Measurements from ENCODE around the gene ZNF684.
"Not testable (repeated sequence)": the region's sequence is repeated elsewhere in the genome, so short reads cannot be mapped to it uniquely, and the experiment has no call there.

Gene ZNF684

GRCh38 chr1:40531381-40532061 is at the start of gene ZNF684:
Gene ZNF684, plus strand, starts transcription at chr1:40531637. Its CDS starts 1,530 bp downstream, at chr1:40533167.
- Histone ChIP-seq H3K36me3 (ENCODE audit: control insufficient read depth in 2 of 2, insufficient read depth in 2 of 2, low read length in 2 of 2) (no peaks in the 10 kb centered on the region), H3K4me3 (ENCODE audit: low read length in 2 of 2) (peak within 1 kb of the TSS; percentile 89 to 94), H3K4me1 (ENCODE audit: control insufficient read depth in 2 of 2, insufficient read depth in 2 of 2, low read length in 2 of 2) (peaks cover 0 to 15% of the 10 kb centered on the region in 2 donors), H3K9ac (ENCODE audit: low read depth in 1 of 2, low read length in 2 of 2) (peak within 1 kb of the TSS; percentile 74 to 75), H3K27me3 (ENCODE audit: control insufficient read depth in 2 of 2, insufficient read depth in 2 of 2, low read length in 2 of 2) (no peaks in the 10 kb centered on the region), H3K9me3 (ENCODE audit: control insufficient read depth in 2 of 2, low read length in 2 of 2) (no peaks in the 10 kb centered on the region), H3K27ac (ENCODE audit: low read depth in 2 of 2, low read length in 2 of 2) (peak within 1 kb of the TSS; percentile 44 to 76)

GRCh38 chr1:40495315-40495903 is 36.0 kb upstream of the ZNF684 start:
- H3K9ac ChIP-seq (ENCODE audit: low read depth in 1 of 2, low read length in 2 of 2): no peak overlapping the region
- no peak overlapping the region for H3K27ac ChIP-seq (ENCODE audit: low read depth in 2 of 2, low read length in 2 of 2)
- peaks cover 20 to 36% of the 10 kb centered on the region in 2 donors for H3K9me3 ChIP-seq (ENCODE audit: control insufficient read depth in 2 of 2, low read length in 2 of 2)
- no peaks in the 10 kb centered on the region for H3K27me3 ChIP-seq (ENCODE audit: control insufficient read depth in 2 of 2, insufficient read depth in 2 of 2, low read length in 2 of 2)
- no peak overlapping the region for H3K4me3 ChIP-seq (ENCODE audit: low read length in 2 of 2)
- H3K36me3 ChIP-seq (ENCODE audit: control insufficient read depth in 2 of 2, insufficient read depth in 2 of 2, low read length in 2 of 2): peaks cover 18 to 32% of the 10 kb centered on the region in 2 donors
- H3K4me1 ChIP-seq (ENCODE audit: control insufficient read depth in 2 of 2, insufficient read depth in 2 of 2, low read length in 2 of 2): no peaks in the 10 kb centered on the region

- H3K4me3 ChIP-seq (ENCODE audit: low read length in 2 of 2); H3K9me3 ChIP-seq (ENCODE audit: control insufficient read depth in 2 of 2, low read length in 2 of 2); H3K36me3 ChIP-seq (ENCODE audit: control insufficient read depth in 2 of 2, insufficient read depth in 2 of 2, low read length in 2 of 2); H3K27ac ChIP-seq (ENCODE audit: low read depth in 2 of 2, low read length in 2 of 2); H3K9ac ChIP-seq (ENCODE audit: low read depth in 1 of 2, low read length in 2 of 2); H3K27me3 ChIP-seq (ENCODE audit: control insufficient read depth in 2 of 2, insufficient read depth in 2 of 2, low read length in 2 of 2); H3K4me1 ChIP-seq (ENCODE audit: control insufficient read depth in 2 of 2, insufficient read depth in 2 of 2, low read length in 2 of 2): not testable (repeated sequence)
Observed at GRCh38 chr1:40502651-40503050, 28.8 kb upstream of the ZNF684 start.

DNA sequence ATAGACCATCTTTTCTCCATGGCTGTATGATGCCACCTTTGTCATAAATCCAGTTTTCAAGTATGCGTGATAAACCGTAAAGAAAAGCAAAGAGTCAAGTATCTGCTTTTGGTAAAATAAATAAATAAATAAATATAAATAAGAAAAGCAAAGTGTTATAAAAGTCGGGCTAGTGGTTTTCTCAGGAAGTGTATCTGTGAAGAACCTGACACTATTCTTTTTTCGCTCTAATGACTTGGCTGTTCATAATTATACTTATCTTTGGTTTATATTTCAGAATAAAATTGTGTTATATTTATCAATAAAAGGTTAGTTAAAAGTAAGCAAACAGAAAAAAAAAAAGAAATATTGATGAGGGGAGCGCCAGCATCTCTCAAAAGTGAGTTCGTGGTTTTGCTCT is 23.5 kb upstream of the ZNF684 start:
- Histone ChIP-seq H3K9me3 (ENCODE audit: control insufficient read depth in 2 of 2, low read length in 2 of 2) (no peaks in the 10 kb centered on the region), H3K27me3 (ENCODE audit: control insufficient read depth in 2 of 2, insufficient read depth in 2 of 2, low read length in 2 of 2) (no peaks in the 10 kb centered on the region), H3K36me3 (ENCODE audit: control insufficient read depth in 2 of 2, insufficient read depth in 2 of 2, low read length in 2 of 2) (no peaks in the 10 kb centered on the region), H3K4me3 (ENCODE audit: low read length in 2 of 2) (peak overlapping the region; percentile 90 to 93), H3K27ac (ENCODE audit: low read depth in 2 of 2, low read length in 2 of 2) (peak overlapping the region in 1 of 2 donors; percentile 52), H3K4me1 (ENCODE audit: control insufficient read depth in 2 of 2, insufficient read depth in 2 of 2, low read length in 2 of 2) (peaks cover 5 to 6% of the 10 kb centered on the region in 2 donors), H3K9ac (ENCODE audit: low read depth in 1 of 2, low read length in 2 of 2) (peak overlapping the region; percentile 77 to 78)

- Histone ChIP-seq H3K27me3 (ENCODE audit: control insufficient read depth in 2 of 2, insufficient read depth in 2 of 2, low read length in 2 of 2) (no peaks in the 10 kb centered on the region), H3K4me3 (ENCODE audit: low read length in 2 of 2) (peak within 1 kb of the TSS; percentile 90 to 93), H3K36me3 (ENCODE audit: control insufficient read depth in 2 of 2, insufficient read depth in 2 of 2, low read length in 2 of 2) (no peaks in the 10 kb centered on the region), H3K27ac (ENCODE audit: low read depth in 2 of 2, low read length in 2 of 2) (peak within 1 kb of the TSS; percentile 52 to 56), H3K9ac (ENCODE audit: low read depth in 1 of 2, low read length in 2 of 2) (peak within 1 kb of the TSS; percentile 77 to 78), H3K9me3 (ENCODE audit: control insufficient read depth in 2 of 2, low read length in 2 of 2) (no peaks in the 10 kb centered on the region), H3K4me1 (ENCODE audit: control insufficient read depth in 2 of 2, insufficient read depth in 2 of 2, low read length in 2 of 2) (peaks cover 5 to 6% of the 10 kb centered on the region in 2 donors)
Observed at GRCh38 chr1:40508375-40509341, 22.8 kb upstream of the ZNF684 start, which contains the start of gene EXO5. Gene EXO5, plus strand, starts transcription at chr1:40508767. Its CDS starts 5,778 bp downstream, at chr1:40514545.

DNA sequence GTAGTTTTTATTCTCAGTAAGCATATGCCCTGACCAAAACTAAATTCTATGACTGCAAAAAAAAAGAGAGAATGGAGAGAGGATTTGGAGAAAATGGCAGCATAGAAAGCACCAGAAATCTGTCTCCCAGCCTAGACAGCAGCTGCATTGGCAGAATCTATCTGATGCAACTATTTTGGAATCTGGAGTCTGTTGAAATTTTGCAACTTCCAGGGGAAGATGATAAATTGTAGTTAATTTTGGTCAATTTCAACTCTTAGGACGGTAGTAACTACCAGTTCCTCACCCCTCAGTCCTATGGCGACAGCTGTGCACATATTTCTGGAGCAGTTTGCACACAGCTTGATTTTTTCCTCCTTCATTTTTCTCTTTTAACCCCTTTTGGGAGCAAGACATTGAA is 11.9 kb upstream of the ZNF684 start:
- Histone ChIP-seq H3K9ac (ENCODE audit: low read depth in 1 of 2, low read length in 2 of 2) (no peak overlapping the region), H3K27me3 (ENCODE audit: control insufficient read depth in 2 of 2, insufficient read depth in 2 of 2, low read length in 2 of 2) (no peaks in the 10 kb centered on the region), H3K36me3 (ENCODE audit: control insufficient read depth in 2 of 2, insufficient read depth in 2 of 2, low read length in 2 of 2) (peaks cover 3 to 6% of the 10 kb centered on the region in 2 donors), H3K27ac (ENCODE audit: low read depth in 2 of 2, low read length in 2 of 2) (no peak overlapping the region), H3K4me3 (ENCODE audit: low read length in 2 of 2) (no peak overlapping the region), H3K4me1 (ENCODE audit: control insufficient read depth in 2 of 2, insufficient read depth in 2 of 2, low read length in 2 of 2) (no peaks in the 10 kb centered on the region), H3K9me3 (ENCODE audit: control insufficient read depth in 2 of 2, low read length in 2 of 2) (peaks cover 0 to 5% of the 10 kb centered on the region in 2 donors)

DNA sequence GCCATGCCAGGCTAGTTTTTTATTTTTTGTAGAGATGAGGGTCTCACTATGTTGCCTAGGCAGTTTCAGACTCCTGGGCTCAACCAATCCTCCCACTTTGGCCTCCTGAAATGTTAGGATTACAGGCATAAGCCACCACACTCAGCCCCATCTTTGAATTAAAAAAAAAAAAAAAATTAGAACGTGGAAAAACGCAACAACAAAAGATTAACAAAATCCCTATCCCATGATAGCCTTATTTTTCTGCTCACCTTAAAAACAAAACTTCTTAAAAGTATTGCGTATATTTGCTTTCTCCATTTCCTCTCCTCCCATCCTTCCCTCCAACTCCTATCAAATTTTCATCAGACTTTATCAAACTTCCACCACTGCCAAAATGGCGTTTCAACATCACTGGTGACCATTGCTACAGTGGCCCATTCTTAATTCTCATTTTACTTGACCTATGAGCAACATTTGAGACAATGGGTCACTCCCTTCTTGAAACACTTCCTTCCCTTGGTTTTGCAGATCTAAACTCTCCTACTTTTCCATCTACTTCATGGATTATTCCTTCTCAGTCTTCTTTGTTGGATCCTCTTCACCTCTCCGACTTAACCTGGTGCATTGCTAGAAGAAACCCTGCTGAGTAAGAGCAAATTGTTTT is 579 bp upstream of the ZNF684 start:
- no peaks in the 10 kb centered on the region for H3K36me3 ChIP-seq (ENCODE audit: control insufficient read depth in 2 of 2, insufficient read depth in 2 of 2, low read length in 2 of 2)
- H3K9ac ChIP-seq (ENCODE audit: low read depth in 1 of 2, low read length in 2 of 2): peak overlapping the region in 1 of 2 donors; percentile 75
- peaks cover 0 to 15% of the 10 kb centered on the region in 2 donors for H3K4me1 ChIP-seq (ENCODE audit: control insufficient read depth in 2 of 2, insufficient read depth in 2 of 2, low read length in 2 of 2)
- peak overlapping the region; percentile 89 to 94 for H3K4me3 ChIP-seq (ENCODE audit: low read length in 2 of 2)
- H3K27me3 ChIP-seq (ENCODE audit: control insufficient read depth in 2 of 2, insufficient read depth in 2 of 2, low read length in 2 of 2): no peaks in the 10 kb centered on the region
- H3K9me3 ChIP-seq (ENCODE audit: control insufficient read depth in 2 of 2, low read length in 2 of 2): peaks cover 0 to 2% of the 10 kb centered on the region in 2 donors
- peak overlapping the region; percentile 44 to 76 for H3K27ac ChIP-seq (ENCODE audit: low read depth in 2 of 2, low read length in 2 of 2)

DNA sequence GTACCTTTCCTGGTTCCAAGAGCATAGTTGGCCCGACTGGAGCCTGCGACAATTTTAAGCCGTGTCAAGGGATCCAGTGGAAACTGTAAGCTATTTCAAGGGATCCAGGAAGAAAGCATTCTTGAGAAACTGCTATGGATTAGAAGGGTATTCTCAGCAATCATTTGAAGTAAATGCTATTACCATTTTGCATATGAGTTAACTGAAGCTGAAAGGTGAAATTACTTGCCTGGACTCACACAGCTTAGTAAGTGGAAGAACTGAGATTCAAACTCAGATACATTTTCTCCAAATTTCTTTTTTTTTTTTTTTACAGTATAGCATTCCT is 589 bp downstream of the ZNF684 start:
- Histone ChIP-seq H3K36me3 (ENCODE audit: control insufficient read depth in 2 of 2, insufficient read depth in 2 of 2, low read length in 2 of 2) (no peaks in the 10 kb centered on the region), H3K27me3 (ENCODE audit: control insufficient read depth in 2 of 2, insufficient read depth in 2 of 2, low read length in 2 of 2) (no peaks in the 10 kb centered on the region), H3K4me3 (ENCODE audit: low read length in 2 of 2) (peak overlapping the region; percentile 89 to 94), H3K9ac (ENCODE audit: low read depth in 1 of 2, low read length in 2 of 2) (peak overlapping the region; percentile 74 to 75), H3K4me1 (ENCODE audit: control insufficient read depth in 2 of 2, insufficient read depth in 2 of 2, low read length in 2 of 2) (peaks cover 0 to 15% of the 10 kb centered on the region in 2 donors), H3K27ac (ENCODE audit: low read depth in 2 of 2, low read length in 2 of 2) (peak overlapping the region; percentile 44 to 76), H3K9me3 (ENCODE audit: control insufficient read depth in 2 of 2, low read length in 2 of 2) (no peaks in the 10 kb centered on the region)

- Histone ChIP-seq H3K9me3 (ENCODE audit: control insufficient read depth in 2 of 2, low read length in 2 of 2) (no peaks in the 10 kb centered on the region), H3K36me3 (ENCODE audit: control insufficient read depth in 2 of 2, insufficient read depth in 2 of 2, low read length in 2 of 2) (no peaks in the 10 kb centered on the region), H3K9ac (ENCODE audit: low read depth in 1 of 2, low read length in 2 of 2) (no peak overlapping the region), H3K4me1 (ENCODE audit: control insufficient read depth in 2 of 2, insufficient read depth in 2 of 2, low read length in 2 of 2) (peaks cover 0 to 15% of the 10 kb centered on the region in 2 donors), H3K4me3 (ENCODE audit: low read length in 2 of 2) (peak overlapping the region; percentile 89 to 94), H3K27me3 (ENCODE audit: control insufficient read depth in 2 of 2, insufficient read depth in 2 of 2, low read length in 2 of 2) (no peaks in the 10 kb centered on the region), H3K27ac (ENCODE audit: low read depth in 2 of 2, low read length in 2 of 2) (no peak overlapping the region)
Observed at GRCh38 chr1:40532844-40533424, 1.5 kb downstream of the ZNF684 start.

All from mucosa of rectum (tissue), 2 donors.